GM21515 (cell line): ENCODE measurements around the gene FAM181B.

ENCODE experiments used
- ATAC-seq: cut with Tn5 transposase; IDR thresholded peaks from one replicate; pipeline ENCODE4 v1.9.1; 2021; ENCODE audit not compliant: unreplicated experiment

FAM181B gene

GRCh38 chr11:82686211-82686610, 47.5 kb downstream of the FAM181B start:
- ATAC-seq, result no peak

GRCh38 chr11:82683029-82683428, 50.6 kb downstream of the FAM181B start:
- ATAC-seq, result no peak

- peak; percentile 92 for ATAC-seq
These were observed 51.5 kb downstream of the FAM181B start for GRCh38 chr11:82682003-82682751.

GRCh38 chr11:82680252-82680651, 53.4 kb downstream of the FAM181B start:
- ATAC-seq, result no peak
